ENCODE results near the gene FBXW12.

- TF ChIP-seq POLR2AphosphoS5 (IDR thresholded peaks at IDR 0.05; ENCODE audit: borderline replicate concordance, low read depth, low read length) (no peak), EZH2 (IDR thresholded peaks at IDR 0.05) (no peak)
Observed at GRCh38 chr3:48440590-48440958, 68.6 kb downstream of the FBXW12 start.

Data from SK-N-MC (cell line).